ENCODE measurements around the gene SLC35A1. TPM values are rescaled to one million over a fixed set of nuclear protein-coding genes. Genes with fewer than 3 reads are reported as not detected.
A peak's percentile ranks its signal among the peaks of the same experiment; 100 is the strongest.

SLC35A1 gene
- total and polyA plus RNA-seq, 2 donors (not counting 1 experiment from before 2014, with no cell fraction given), result 9.1 to 15.6 TPM

- Histone ChIP-seq H3K9me3 (ENCODE audit: control extremely low read depth in 1 of 3, control insufficient read depth in 2 of 3, insufficient read depth in 1 of 3, low read length in 2 of 3) (peaks cover 0 to 5% (median 1%) of the 10 kb centered on the region in 3 donors), H3K27ac (ENCODE audit: low read length in 2 of 2) (no peak overlapping the region), H3K27me3 (replicated peaks in 1 of 4; ENCODE audit: control extremely low read depth in 1 of 4, control insufficient read depth in 3 of 4, insufficient read depth in 4 of 4, low read length in 3 of 4) (no peaks in the 10 kb centered on the region), H3K4me2 (replicated peaks; ENCODE audit: low read depth, low read length, poor library complexity, severe bottlenecking) (no peak overlapping the region), H3K4me1 (ENCODE audit: control insufficient read depth in 2 of 2, insufficient read depth in 2 of 2, low read length in 2 of 2) (no peaks in the 10 kb centered on the region), H3K36me3 (replicated peaks in 1 of 2; ENCODE audit: control extremely low read depth in 1 of 2, control insufficient read depth in 1 of 2, extremely low read depth in 1 of 2, insufficient read depth in 2 of 2, low read length in 1 of 2) (no peaks in the 10 kb centered on the region), H2AFZ (ENCODE audit: insufficient read depth, low read depth, low read length, poor library complexity, severe bottlenecking) (no peak overlapping the region), H3K4me3 (ENCODE audit: control extremely low read depth in 1 of 5, extremely low read depth in 1 of 5, insufficient read depth in 1 of 5, low read depth in 2 of 5, low read length in 4 of 5) (no peak overlapping the region), H4K20me1 (ENCODE audit: control insufficient read depth, insufficient read depth, low read length, poor library complexity, severe bottlenecking) (no peaks in the 10 kb centered on the region), H3K79me2 (ENCODE audit: control insufficient read depth, insufficient read depth, low read length) (no peaks in the 10 kb centered on the region), H3K9ac (ENCODE audit: low read length) (no peak overlapping the region)
- POLR2A ChIA-PET, result no interaction called here
- Mint-ChIP-seq H3K9me3 (ENCODE audit: insufficient read depth) (no peaks in the 10 kb centered on the region), H3K27me3 (peaks cover 21% of the 10 kb centered on the region), H3K27ac (no peak overlapping the region), H3K4me3 (no peak overlapping the region), H3K4me1 (no peaks in the 10 kb centered on the region)
- intact Hi-C loops (cut with micrococcal nuclease), result no loop called here
- CTCF ChIA-PET, result no interaction called here
- TF ChIP-seq, protein P1, sequence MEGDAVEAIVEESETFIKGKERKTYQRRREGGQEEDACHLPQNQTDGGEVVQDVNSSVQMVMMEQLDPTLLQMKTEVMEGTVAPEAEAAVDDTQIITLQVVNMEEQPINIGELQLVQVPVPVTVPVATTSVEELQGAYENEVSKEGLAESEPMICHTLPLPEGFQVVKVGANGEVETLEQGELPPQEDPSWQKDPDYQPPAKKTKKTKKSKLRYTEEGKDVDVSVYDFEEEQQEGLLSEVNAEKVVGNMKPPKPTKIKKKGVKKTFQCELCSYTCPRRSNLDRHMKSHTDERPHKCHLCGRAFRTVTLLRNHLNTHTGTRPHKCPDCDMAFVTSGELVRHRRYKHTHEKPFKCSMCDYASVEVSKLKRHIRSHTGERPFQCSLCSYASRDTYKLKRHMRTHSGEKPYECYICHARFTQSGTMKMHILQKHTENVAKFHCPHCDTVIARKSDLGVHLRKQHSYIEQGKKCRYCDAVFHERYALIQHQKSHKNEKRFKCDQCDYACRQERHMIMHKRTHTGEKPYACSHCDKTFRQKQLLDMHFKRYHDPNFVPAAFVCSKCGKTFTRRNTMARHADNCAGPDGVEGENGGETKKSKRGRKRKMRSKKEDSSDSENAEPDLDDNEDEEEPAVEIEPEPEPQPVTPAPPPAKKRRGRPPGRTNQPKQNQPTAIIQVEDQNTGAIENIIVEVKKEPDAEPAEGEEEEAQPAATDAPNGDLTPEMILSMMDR (IDR thresholded peaks at IDR 0.05), result no peak
- TF ChIP-seq EZH2 (IDR thresholded peaks at IDR 0.05; ENCODE audit: borderline replicate concordance, insufficient read depth, low read depth, low read length, poor library complexity, severe bottlenecking), result no peak
- ATAC-seq (ENCODE audit: low read depth), result no peak
- no peak for DNase-seq
- WGBS (ENCODE audit: insufficient coverage), result 93% methylated on average over 3 of the region's 5 CpGs
These were observed 41.5 kb upstream of the SLC35A1 start for GRCh38 chr6:87431263-87431662.

- DNase-seq, result peak; percentile 61
- Histone ChIP-seq H3K9ac (ENCODE audit: low read length) (no peak overlapping the region), H3K79me2 (ENCODE audit: control insufficient read depth, insufficient read depth, low read length) (no peaks in the 10 kb centered on the region), H3K9me3 (ENCODE audit: control extremely low read depth in 1 of 3, control insufficient read depth in 2 of 3, insufficient read depth in 1 of 3, low read length in 2 of 3) (peaks cover 0 to 7% (median 1%) of the 10 kb centered on the region in 3 donors), H3K4me2 (replicated peaks; ENCODE audit: low read depth, low read length, poor library complexity, severe bottlenecking) (no peak overlapping the region), H3K4me1 (ENCODE audit: control insufficient read depth in 2 of 2, insufficient read depth in 2 of 2, low read length in 2 of 2) (no peaks in the 10 kb centered on the region), H3K36me3 (replicated peaks in 1 of 2; ENCODE audit: control extremely low read depth in 1 of 2, control insufficient read depth in 1 of 2, extremely low read depth in 1 of 2, insufficient read depth in 2 of 2, low read length in 1 of 2) (no peaks in the 10 kb centered on the region), H2AFZ (ENCODE audit: insufficient read depth, low read depth, low read length, poor library complexity, severe bottlenecking) (no peak overlapping the region), H4K20me1 (ENCODE audit: control insufficient read depth, insufficient read depth, low read length, poor library complexity, severe bottlenecking) (no peaks in the 10 kb centered on the region), H3K27me3 (replicated peaks in 1 of 4; ENCODE audit: control extremely low read depth in 1 of 4, control insufficient read depth in 3 of 4, insufficient read depth in 4 of 4, low read length in 3 of 4) (no peaks in the 10 kb centered on the region), H3K27ac (ENCODE audit: low read length in 2 of 2) (no peak overlapping the region), H3K4me3 (ENCODE audit: control extremely low read depth in 1 of 5, extremely low read depth in 1 of 5, insufficient read depth in 1 of 5, low read depth in 2 of 5, low read length in 4 of 5) (no peak overlapping the region)
- ATAC-seq (ENCODE audit: low read depth), result peak; percentile 41
- H3K4me3 Mint-ChIP-seq, result no peak overlapping the region
- no peaks in the 10 kb centered on the region for H3K9me3 Mint-ChIP-seq (ENCODE audit: insufficient read depth)
- no peaks in the 10 kb centered on the region for H3K4me1 Mint-ChIP-seq
- TF ChIP-seq, protein P1 (IDR thresholded peaks at IDR 0.05), result no peak
- no peak for TF ChIP-seq EZH2 (IDR thresholded peaks at IDR 0.05; ENCODE audit: borderline replicate concordance, insufficient read depth, low read depth, low read length, poor library complexity, severe bottlenecking)
- 0% methylated on average over 1 of the region's 4 CpGs for WGBS (ENCODE audit: insufficient coverage)
- ChIA-PET POLR2A (interaction anchor here (0.6 kb wide), 1 partner anchor 1607 kb away, joined by 5 read pairs; no protein-coding TSS in a partner anchor), CTCF (interaction anchor here (0.6 kb wide), 1 partner anchor 370 kb away, joined by 3 read pairs; no protein-coding TSS in a partner anchor)
- intact Hi-C loops (cut with micrococcal nuclease), result no loop called here
- peaks cover 8% of the 10 kb centered on the region for H3K27me3 Mint-ChIP-seq
- no peak overlapping the region for H3K27ac Mint-ChIP-seq
These were observed 36.3 kb upstream of the SLC35A1 start for GRCh38 chr6:87436435-87436834.
